ENCODE data around the gene TNNT2.

Gene TNNT2

DNA sequence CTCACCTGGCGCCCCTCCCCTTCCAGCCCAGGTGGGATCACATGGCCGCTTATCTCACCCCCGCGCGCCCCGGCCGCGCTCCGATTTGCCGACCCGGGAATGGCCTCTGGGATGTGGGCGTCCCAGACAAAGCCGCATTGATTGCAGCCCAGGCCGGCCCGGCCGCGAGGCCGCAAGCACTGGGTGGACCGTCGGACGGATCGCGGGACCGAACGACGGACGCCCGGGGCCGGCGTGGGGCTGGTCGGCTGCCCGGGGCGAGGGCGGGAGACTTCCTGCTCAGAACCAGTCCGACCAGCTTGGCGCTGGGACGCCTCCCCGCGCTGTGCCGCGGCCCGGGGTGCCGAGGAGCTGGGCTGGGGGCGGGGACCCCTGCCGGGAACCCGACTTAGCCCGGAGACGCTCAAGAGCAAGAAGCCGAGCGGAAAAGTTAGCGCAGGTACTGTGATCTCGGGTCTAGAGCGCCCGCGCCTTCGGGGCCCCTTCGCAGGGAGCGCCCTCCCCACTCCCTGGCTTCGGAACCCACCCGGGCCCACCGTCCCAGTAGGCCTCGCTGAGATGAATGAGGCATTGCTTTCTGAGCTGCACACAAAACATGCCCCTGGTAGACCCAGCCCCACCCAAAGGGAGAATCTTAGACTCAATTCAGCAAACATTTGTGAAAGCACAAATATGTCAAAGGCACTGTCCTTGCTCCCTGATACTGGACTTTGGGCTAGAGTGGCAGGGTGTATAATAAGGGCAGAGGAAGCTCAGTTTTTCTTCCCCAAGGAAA lies 22.1 kb upstream of the TNNT2 start:
- Histone ChIP-seq H3K4me2 (no peak overlapping the region), H3K9ac (no peak overlapping the region), H3K27me3 (no peaks in the 10 kb centered on the region), H4K20me1 (no peaks in the 10 kb centered on the region; a peak in 2 of 22 replicates), H3K27ac (no peak overlapping the region), H3K36me3 (no peaks in the 10 kb centered on the region), H3K4me3 (no peak overlapping the region), H3K4me1 (peaks cover 8 to 52% (median 32%) of the 10 kb centered on the region in 10 experiments), H3K9me3 (replicated peaks in 1 of 11) (no peaks in the 10 kb centered on the region)
- no peak for TF ChIP-seq Cebpa-rat (IDR thresholded peaks at IDR 0.05)

DNA sequence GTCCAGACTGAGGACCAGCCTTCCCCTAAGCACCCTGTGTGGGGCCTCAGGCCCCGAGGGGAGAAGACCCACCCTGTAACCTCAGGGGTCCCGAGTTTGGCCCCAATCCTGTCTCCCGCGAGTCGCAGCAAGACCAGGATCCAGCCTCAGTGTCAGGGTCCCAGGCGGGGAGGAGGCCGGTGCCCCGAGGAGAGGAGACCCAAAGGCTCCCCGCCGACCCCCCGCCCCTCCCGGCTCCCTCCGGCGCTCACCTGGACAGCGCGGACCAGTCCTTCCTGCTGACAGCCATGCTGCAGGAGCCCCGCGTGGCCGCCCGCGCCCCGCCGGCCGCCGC lies 21.5 kb upstream of the TNNT2 start, which contains the start of gene LAD1:
Gene LAD1 (minus strand): TSS at position 307 of the 334 bp plus-strand sequence. CDS start 18 bp downstream, at position 289.
- no peak within 1 kb of the TSS for H3K27ac ChIP-seq
- no peaks in the 10 kb centered on the region for H3K27me3 ChIP-seq
- peaks cover 3 to 52% (median 32%) of the 10 kb centered on the region in 10 experiments; a peak in 19 of 20 replicates for H3K4me1 ChIP-seq
- no peak within 1 kb of the TSS for H3K9ac ChIP-seq
- H3K9me3 ChIP-seq (replicated peaks in 1 of 11) = no peaks in the 10 kb centered on the region
- no peak within 1 kb of the TSS for H3K4me2 ChIP-seq
- H3K36me3 ChIP-seq = no peaks in the 10 kb centered on the region
- TF ChIP-seq Cebpa-rat (IDR thresholded peaks at IDR 0.05) = no peak
- H4K20me1 ChIP-seq = no peaks in the 10 kb centered on the region; a peak in 2 of 22 replicates
- H3K4me3 ChIP-seq = no peak within 1 kb of the TSS

DNA sequence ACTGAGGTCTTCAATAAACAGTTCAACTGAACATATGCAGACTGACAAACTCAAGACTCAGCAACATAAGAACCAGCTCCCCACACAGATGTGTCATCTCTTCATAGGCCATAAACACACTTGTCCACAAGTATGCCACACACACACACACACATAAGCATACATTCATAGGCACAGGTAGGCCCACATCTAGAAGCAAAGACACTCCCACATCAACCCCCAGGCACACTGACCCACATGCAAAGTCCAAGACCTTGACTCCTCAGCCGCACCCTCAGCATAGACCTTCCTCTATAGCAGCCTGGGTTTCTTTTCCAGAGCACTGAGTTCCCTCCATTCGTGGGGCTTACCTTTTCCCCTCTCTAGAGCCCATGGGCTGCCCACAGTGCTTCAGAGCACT lies 20.2 kb upstream of the TNNT2 start:
- Histone ChIP-seq H3K36me3 (no peaks in the 10 kb centered on the region), H3K9me3 (replicated peaks in 1 of 11) (no peaks in the 10 kb centered on the region), H3K9ac (no peak overlapping the region), H3K4me2 (peak overlapping the region in 6 of 11 experiments; percentile 29 to 56 (median 46); a peak in 9 of 22 replicates), H4K20me1 (no peaks in the 10 kb centered on the region; a peak in 2 of 22 replicates), H3K4me1 (peaks cover 0 to 59% (median 32%) of the 10 kb centered on the region in 10 experiments; a peak in 15 of 20 replicates), H3K27ac (no peak overlapping the region), H3K4me3 (no peak overlapping the region), H3K27me3 (no peaks in the 10 kb centered on the region)
- no peak for TF ChIP-seq Cebpa-rat (IDR thresholded peaks at IDR 0.05)

DNA sequence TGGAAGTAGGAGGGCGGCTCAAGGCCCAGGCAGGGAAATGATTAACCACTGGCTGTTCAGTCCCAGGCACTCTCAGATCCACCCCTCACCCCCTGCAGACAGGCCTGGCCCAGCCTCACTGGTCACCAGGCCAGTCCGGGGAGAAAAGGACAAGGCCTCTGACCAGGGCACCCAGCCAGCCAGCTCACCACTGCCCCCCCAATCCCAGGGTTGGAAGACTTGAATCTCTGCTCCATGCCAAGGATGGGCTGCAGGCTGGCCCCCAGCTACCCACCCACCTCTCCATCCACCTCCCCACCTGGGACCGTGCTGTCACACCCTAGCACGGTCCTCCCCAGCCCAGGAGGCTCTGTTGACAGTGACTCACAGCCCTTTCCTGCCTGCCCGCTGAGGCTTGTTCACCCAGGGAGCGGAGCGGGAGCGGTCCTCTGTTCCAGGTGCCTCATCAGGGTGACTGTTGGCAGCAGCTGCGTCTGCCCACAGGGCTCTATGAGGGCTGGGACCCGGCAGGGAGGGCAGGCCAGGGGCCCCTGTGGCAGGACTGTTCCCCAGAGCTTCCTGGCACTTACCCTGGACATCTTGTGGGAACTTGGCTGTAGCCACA lies 19.5 kb upstream of the TNNT2 start:
- Histone ChIP-seq H3K9ac (no peak overlapping the region), H3K27me3 (no peaks in the 10 kb centered on the region), H4K20me1 (no peaks in the 10 kb centered on the region; a peak in 2 of 22 replicates), H3K4me3 (no peak overlapping the region), H3K4me1 (peaks cover 0 to 62% (median 32%) of the 10 kb centered on the region in 10 experiments; a peak in 16 of 20 replicates), H3K9me3 (replicated peaks in 1 of 11) (no peaks in the 10 kb centered on the region), H3K36me3 (no peaks in the 10 kb centered on the region), H3K4me2 (peak overlapping the region in 9 of 11 experiments; percentile 19 to 56 (median 46); a peak in 16 of 22 replicates), H3K27ac (no peak overlapping the region)
- no peak for TF ChIP-seq Cebpa-rat (IDR thresholded peaks at IDR 0.05)

DNA sequence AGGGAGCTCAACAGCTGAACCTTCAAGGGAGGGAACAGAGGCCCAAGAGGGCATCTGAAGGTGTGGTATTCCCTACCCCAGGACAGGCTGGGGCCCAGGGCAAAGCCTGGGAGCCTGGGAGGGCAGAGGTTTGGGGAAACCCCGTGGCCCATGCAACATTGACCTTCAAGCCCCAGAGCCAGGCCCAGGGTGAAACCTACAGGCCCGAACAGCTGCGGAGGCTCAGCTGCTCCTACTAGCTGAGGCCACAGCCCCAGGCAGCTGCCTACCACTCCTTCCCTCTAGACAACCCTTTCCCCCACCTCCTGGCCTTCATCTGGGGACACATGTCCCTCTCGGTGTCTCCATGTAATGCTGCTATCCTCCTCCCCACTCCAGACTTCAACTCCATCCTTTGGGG lies 18.5 kb upstream of the TNNT2 start:
- Histone ChIP-seq H3K4me2 (peak overlapping the region in 2 of 11 experiments; percentile 14 to 20; a peak in 1 of 22 replicates), H3K27ac (no peak overlapping the region), H3K4me3 (no peak overlapping the region), H3K9me3 (replicated peaks in 1 of 11) (no peaks in the 10 kb centered on the region), H3K27me3 (no peaks in the 10 kb centered on the region), H4K20me1 (no peaks in the 10 kb centered on the region; a peak in 2 of 22 replicates), H3K36me3 (no peaks in the 10 kb centered on the region), H3K4me1 (peaks cover 0 to 55% (median 31%) of the 10 kb centered on the region in 10 experiments; a peak in 16 of 20 replicates), H3K9ac (no peak overlapping the region)
- no peak for TF ChIP-seq Cebpa-rat (IDR thresholded peaks at IDR 0.05)

DNA sequence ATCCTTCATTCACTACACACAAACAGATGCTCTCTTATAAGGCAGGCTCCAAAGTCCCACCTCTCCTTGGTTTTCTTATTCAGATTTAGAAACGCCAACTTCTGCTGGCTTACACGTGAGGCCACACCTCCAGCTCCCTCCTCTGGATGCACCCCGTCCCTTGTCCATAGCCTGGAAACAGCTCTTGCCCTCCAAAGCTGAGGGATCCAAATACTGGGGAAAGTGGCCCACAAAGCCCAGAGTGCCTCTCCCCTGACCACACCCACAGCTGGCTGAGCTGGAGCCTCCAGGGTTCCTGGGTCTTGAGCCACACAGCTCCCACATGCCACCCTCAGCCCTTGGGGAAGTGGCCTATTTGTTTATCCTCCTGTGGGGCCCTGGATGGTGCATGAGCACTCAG lies 17.1 kb upstream of the TNNT2 start:
- Histone ChIP-seq H3K4me1 (peaks cover 0 to 55% (median 29%) of the 10 kb centered on the region in 10 experiments; a peak in 16 of 20 replicates), H3K4me2 (peak overlapping the region in 9 of 11 experiments; percentile 5 to 54 (median 37); a peak in 15 of 22 replicates), H3K36me3 (no peaks in the 10 kb centered on the region), H3K27me3 (no peaks in the 10 kb centered on the region), H3K9ac (no peak overlapping the region), H4K20me1 (no peaks in the 10 kb centered on the region; a peak in 2 of 22 replicates), H3K4me3 (no peak overlapping the region), H3K9me3 (replicated peaks in 1 of 11) (no peaks in the 10 kb centered on the region), H3K27ac (no peak overlapping the region)
- no peak for TF ChIP-seq Cebpa-rat (IDR thresholded peaks at IDR 0.05)

DNA sequence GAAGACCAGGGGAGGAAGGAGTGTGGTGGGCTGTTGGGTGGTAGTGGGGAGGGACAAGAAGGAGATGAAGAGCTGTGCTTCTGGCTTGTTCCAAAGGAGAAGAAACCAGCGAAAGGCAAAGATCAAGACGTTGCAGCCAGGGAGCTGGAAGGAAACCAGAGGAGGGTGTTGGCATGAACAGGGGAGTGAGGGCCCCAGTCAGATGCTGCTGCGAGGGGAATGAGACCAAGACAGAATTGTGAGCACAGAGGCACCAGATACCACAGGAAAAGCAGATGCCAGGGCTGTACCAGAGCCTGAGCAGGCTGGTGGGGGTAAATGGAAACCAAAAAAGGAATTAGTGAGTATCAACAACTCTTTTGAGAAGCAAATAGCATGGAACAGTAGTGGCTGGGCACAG lies 15.6 kb upstream of the TNNT2 start:
- TF ChIP-seq Cebpa-rat (IDR thresholded peaks at IDR 0.05) = no peak
- Histone ChIP-seq H3K4me3 (no peak overlapping the region), H3K9ac (no peak overlapping the region), H3K27ac (no peak overlapping the region), H3K36me3 (no peaks in the 10 kb centered on the region), H3K9me3 (replicated peaks in 1 of 11) (no peaks in the 10 kb centered on the region), H3K4me2 (peak overlapping the region in 3 of 11 experiments; percentile 13 to 38 (median 34); a peak in 5 of 22 replicates), H3K27me3 (no peaks in the 10 kb centered on the region), H3K4me1 (peaks cover 0 to 55% (median 29%) of the 10 kb centered on the region in 10 experiments; a peak in 16 of 20 replicates), H4K20me1 (no peaks in the 10 kb centered on the region; a peak in 2 of 22 replicates)

DNA sequence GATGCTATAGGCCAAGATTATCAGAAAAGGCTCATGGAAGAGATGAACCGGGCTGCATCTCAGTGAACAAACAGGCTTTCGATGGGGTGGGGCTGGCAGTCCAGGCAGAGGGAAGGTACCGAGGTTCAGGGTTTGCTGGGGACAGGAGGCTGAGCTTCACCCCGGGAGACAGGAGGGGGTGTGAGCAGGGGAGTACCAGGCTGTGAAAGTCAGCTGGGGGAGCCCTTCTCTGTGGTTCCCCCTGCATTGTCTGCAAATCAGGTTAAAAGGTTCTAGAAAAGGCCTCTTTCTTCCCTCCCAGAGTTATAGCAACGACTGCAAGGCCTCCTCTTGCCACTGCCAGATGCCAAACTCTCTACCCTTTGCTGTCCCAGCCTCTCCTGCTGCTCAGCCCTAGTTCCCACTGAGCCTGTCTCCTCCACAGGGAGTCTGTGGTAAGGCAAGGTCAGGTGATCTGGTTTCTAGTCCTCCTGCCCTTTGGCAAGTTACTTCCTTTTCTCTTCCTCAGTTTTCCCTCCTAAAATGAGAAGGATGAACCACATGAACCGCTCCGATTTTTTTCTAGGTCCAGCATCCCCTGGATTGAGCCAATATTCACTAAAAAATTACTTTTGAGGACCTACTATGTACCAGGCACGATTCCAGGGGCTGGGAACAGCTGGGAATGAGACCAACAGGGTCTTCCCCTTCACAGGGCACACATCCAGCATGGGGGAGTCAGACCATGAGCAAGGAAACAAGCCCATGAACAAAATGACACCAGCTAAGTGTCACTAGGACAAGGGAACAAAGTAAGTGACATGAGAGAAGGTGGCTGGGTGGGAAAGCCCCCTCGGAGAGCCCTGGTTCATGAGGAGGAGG lies 14.4 kb upstream of the TNNT2 start:
- H3K4me1 ChIP-seq = peaks cover 0 to 44% (median 23%) of the 10 kb centered on the region in 10 experiments; a peak in 16 of 20 replicates
- no peak overlapping the region for H3K9ac ChIP-seq
- H3K27ac ChIP-seq = no peak overlapping the region
- no peak for TF ChIP-seq Cebpa-rat (IDR thresholded peaks at IDR 0.05)
- peak overlapping the region in 2 of 11 experiments; percentile 13 to 24; a peak in 2 of 22 replicates for H3K4me2 ChIP-seq
- no peaks in the 10 kb centered on the region for H3K9me3 ChIP-seq (replicated peaks in 1 of 11)
- H3K27me3 ChIP-seq = no peaks in the 10 kb centered on the region
- no peaks in the 10 kb centered on the region for H3K36me3 ChIP-seq
- no peak overlapping the region for H3K4me3 ChIP-seq
- H4K20me1 ChIP-seq = no peaks in the 10 kb centered on the region; a peak in 1 of 22 replicates
